Measurements from ENCODE around the gene TCF12. TPM values are rescaled to one million over a fixed set of nuclear protein-coding genes. Genes with fewer than 3 reads are reported as not detected.

TCF12 gene
- total and polyA plus RNA-seq, 2 donors (not counting 3 experiments of a cell fraction or from before 2014, with no cell fraction given), result 72.1 to 133 TPM

- Histone ChIP-seq H3K36me3 (ENCODE audit: control insufficient read depth in 2 of 2, extremely low read depth in 1 of 2, insufficient read depth in 2 of 2, low read length in 2 of 2) (peaks cover 7% of the 10 kb centered on the region in 2 experiments), H3K27ac (ENCODE audit: insufficient read depth, low read depth, low read length) (no peak overlapping the region), H3K4me1 (ENCODE audit: control insufficient read depth, extremely low read depth, insufficient read depth, low read length) (no peaks in the 10 kb centered on the region), H3K9me3 (replicated peaks; ENCODE audit: control insufficient read depth, insufficient read depth, low read length) (no peaks in the 10 kb centered on the region), H2AFZ (ENCODE audit: low read depth, low read length) (no peak overlapping the region), H3K27me3 (ENCODE audit: control insufficient read depth in 2 of 2, insufficient read depth in 2 of 2, low read length in 2 of 2) (no peaks in the 10 kb centered on the region), H3K4me3 (replicated peaks in 1 of 3; ENCODE audit: insufficient read depth in 1 of 3, low read depth in 1 of 3, low read length in 3 of 3) (no peak overlapping the region), H3K9me1 (replicated peaks; ENCODE audit: control insufficient read depth, extremely low read depth, insufficient read depth, low read length) (no peaks in the 10 kb centered on the region), H3K4me2 (ENCODE audit: insufficient read depth, low read length) (no peak overlapping the region), H4K20me1 (replicated peaks; ENCODE audit: control insufficient read depth, extremely low read depth, insufficient read depth, low read length) (no peaks in the 10 kb centered on the region), H3K9ac (replicated peaks; ENCODE audit: extremely low read depth, insufficient read depth, low read length) (no peak overlapping the region), H3K79me2 (ENCODE audit: control insufficient read depth, insufficient read depth, low read length) (no peaks in the 10 kb centered on the region)
- no TSS peak for BruUV-seq (replicated peaks)
- DNase-seq (ENCODE audit: low read depth, low spot score), result no peak
- intact Hi-C loops (cut with micrococcal nuclease) (no loop called here), dilution Hi-C loops (cut with MboI; ENCODE audit: extremely low pct_ligation_motif_present, low sequenced_read_pairs) (no loop called here)
- ChIA-PET CTCF (interaction anchor here (0.6 to 1.2 kb wide), 6 partner anchors 8 to 763 kb away, joined by 3 to 4 read pairs (median 3); no protein-coding TSS in a partner anchor), POLR2A (no interaction called here)
- FAIRE-seq, result no peak
- TF ChIP-seq POLR2AphosphoS5 (IDR thresholded peaks at IDR 0.05; ENCODE audit: insufficient read depth, low read depth, low read length) (no peak), MAX (IDR thresholded peaks at IDR 0.05; ENCODE audit: insufficient read depth, insufficient read length) (no peak), MYC (IDR thresholded peaks at IDR 0.05; ENCODE audit: low read depth, low read length) (no peak), GATA2 (IDR thresholded peaks at IDR 0.05; ENCODE audit: insufficient read depth, insufficient read length, low read depth, low read length) (no peak), JUN (IDR thresholded peaks at IDR 0.05; ENCODE audit: borderline replicate concordance, insufficient read depth, insufficient read length, low read depth) (no peak), CTCF (IDR thresholded peaks at IDR 0.05; ENCODE audit: extremely low read depth in 1 of 2, insufficient read depth in 1 of 2, low read depth in 1 of 2, low read length in 2 of 2) (no peak), POLR2A (IDR thresholded peaks at IDR 0.05; ENCODE audit: low read depth, low read length) (no peak), FOS (IDR thresholded peaks at IDR 0.05; ENCODE audit: borderline replicate concordance, insufficient read depth, low read length) (no peak), EZH2 (IDR thresholded peaks at IDR 0.05; ENCODE audit: borderline replicate concordance, low read depth, low read length, severe bottlenecking) (no peak)
Measured at GRCh38 chr15:57259568-57260040, 341.2 kb downstream of the TCF12 start.
